NCI-H1694 (cell line): ENCODE measurements around the gene ZFYVE9.

Source experiments
- DNase-seq: peaks from one replicate; lab custom pipeline; 2025; lab: John Stamatoyannopoulos, UW

ZFYVE9 gene

GRCh38 chr1:52337439-52337838 is 195.6 kb downstream of the ZFYVE9 start:
- DNase-seq: no peak

GRCh38 chr1:52341655-52342260 is 199.9 kb downstream of the ZFYVE9 start:
- no peak for DNase-seq

GRCh38 chr1:52343979-52344378 is 202.1 kb downstream of the ZFYVE9 start:
- DNase-seq: no peak

- no peak for DNase-seq
Observed at GRCh38 chr1:52345252-52345651, 203.4 kb downstream of the ZFYVE9 start.

- no peak for DNase-seq
Observed at GRCh38 chr1:52346653-52347052, 204.8 kb downstream of the ZFYVE9 start.

GRCh38 chr1:52348704-52349300 is 206.9 kb downstream of the ZFYVE9 start:
- DNase-seq: no peak

GRCh38 chr1:52352690-52353089 is 210.8 kb downstream of the ZFYVE9 start:
- no peak for DNase-seq

- no peak for DNase-seq
Observed at GRCh38 chr1:52355436-52355835, 213.5 kb downstream of the ZFYVE9 start.

GRCh38 chr1:52355847-52356505 is 214.1 kb downstream of the ZFYVE9 start:
- DNase-seq: no peak

- DNase-seq: no peak
Observed at GRCh38 chr1:52356818-52357355, 215.0 kb downstream of the ZFYVE9 start.

GRCh38 chr1:52357397-52357796 is 215.5 kb downstream of the ZFYVE9 start:
- no peak for DNase-seq

- no peak for DNase-seq
Observed at GRCh38 chr1:52358851-52359497, 217.1 kb downstream of the ZFYVE9 start.

- DNase-seq: no peak
Observed at GRCh38 chr1:52359676-52360594, 218.0 kb downstream of the ZFYVE9 start.

GRCh38 chr1:52360595-52360968 is 218.7 kb downstream of the ZFYVE9 start:
- DNase-seq: no peak

- DNase-seq: no peak
Observed at GRCh38 chr1:52364235-52364839, 222.4 kb downstream of the ZFYVE9 start.

- no peak for DNase-seq
Observed at GRCh38 chr1:52365071-52365745, 223.3 kb downstream of the ZFYVE9 start.

GRCh38 chr1:52365746-52366516 is 224.0 kb downstream of the ZFYVE9 start, which contains the start of gene CC2D1B:
CC2D1B (minus strand) TSS chr1:52366205; CDS start chr1:52364620, 1,585 bp downstream.
- DNase-seq: peak; percentile 94

GRCh38 chr1:52366517-52366827 is 224.6 kb downstream of the ZFYVE9 start:
- no peak for DNase-seq

GRCh38 chr1:52367272-52367671 is 225.4 kb downstream of the ZFYVE9 start:
- no peak for DNase-seq
